Measurements from ENCODE around the gene TGM2.

GRCh38 chr20:38139156-38139912 is 25.7 kb downstream of the TGM2 start:
- no peak for TF ChIP-seq POLR2AphosphoS5 (IDR thresholded peaks at IDR 0.05; ENCODE audit: insufficient read depth in 1 of 2, low read depth in 1 of 2)
- TF ChIP-seq CTCF (IDR thresholded peaks at IDR 0.05) = no peak
- no peak for TF ChIP-seq POLR2A (IDR thresholded peaks at IDR 0.05)
